Activated CD8-positive, alpha-beta memory T cell treated with anti-CD3 and anti-CD28 coated beads, Interleukin-2, amount 10 ng/mL, durations not matched to agents 7 days and 5 days (primary cell): ENCODE measurements around the gene RP2. TPM values are rescaled to one million over a fixed set of nuclear protein-coding genes. Genes with fewer than 3 reads are reported as not detected.
A peak's percentile ranks its signal among the peaks of the same experiment; 100 is the strongest.

Experiments used
- ATAC-seq: fragments of 150-1000 bp; cut with Tn5 transposase; one replicate; pipeline ENCODE4 v1.10.0; 2021; ENCODE audit warnings: moderate library complexity
- CTCF ChIA-PET: fragments of 350-600 bp; sonication (Branson Sonifier 250); formaldehyde crosslinking; loops from one replicate; lab custom pipeline; 2021; ENCODE audit warnings: antibody characterized with exemption; lab: Charles Lee
- DNase-seq: peaks from one replicate; pipeline ENCODE4 v3.0.0-alpha.2; 2020
- H3K27ac Mint-ChIP-seq: one replicate; pipeline ENCODE4 v1.8.0; 2021; ENCODE audit warnings: mild to moderate bottlenecking, mixed read lengths
- H3K27me3 Mint-ChIP-seq: one replicate; pipeline ENCODE4 v1.8.0; 2021; ENCODE audit warnings: mixed read lengths
- H3K36me3 Mint-ChIP-seq: one replicate; pipeline ENCODE4 v1.8.0; 2021; ENCODE audit warnings: mild to moderate bottlenecking, mixed read lengths
- H3K4me1 Mint-ChIP-seq: one replicate; pipeline ENCODE4 v1.8.0; 2021; ENCODE audit warnings: mixed read lengths
- H3K4me3 Mint-ChIP-seq: one replicate; pipeline ENCODE4 v1.8.0; 2021; ENCODE audit warnings: mild to moderate bottlenecking, moderate library complexity, mixed read lengths
- H3K9me3 Mint-ChIP-seq: one replicate; pipeline ENCODE4 v1.8.0; 2022; ENCODE audit warnings: low read depth, mixed read lengths
- total RNA-seq, 2 experiments: library from RNA; stranded (reverse); gene quantifications; one replicate each; pipeline ENCODE4 v1.2.3, GENCODE V29; 2021

Gene RP2
- total RNA-seq, result 10 to 100 TPM in 1 of 2 experiments, 1 to 10 TPM in 1; 9.6 to 11.3 TPM

GRCh38 chrX:46836701-46837557, at the start of gene RP2:
Gene RP2 (plus strand): TSS chrX:46837043. CDS start chrX:46837101, 58 bp downstream.
- DNase-seq, result peak; percentile 92
- Mint-ChIP-seq H3K36me3 (no peaks in the 10 kb centered on the region), H3K27me3 (no peaks in the 10 kb centered on the region), H3K4me1 (peaks cover 5% of the 10 kb centered on the region), H3K9me3 (no peaks in the 10 kb centered on the region), H3K27ac (peak within 1 kb of the TSS; percentile 94), H3K4me3 (peak within 1 kb of the TSS; percentile 97)
- CTCF ChIA-PET, result interaction anchor here (0.9 to 1.7 kb wide), 4 partner anchors 193 to 985 kb away, joined by 3 to 4 read pairs (median 4); partner anchors contain the start of genes NDUFB11 and RBM10
- ATAC-seq, result peak; percentile 99

- CTCF ChIA-PET, result no interaction called here
- H3K27ac Mint-ChIP-seq, result no peak overlapping the region
- no peaks in the 10 kb centered on the region for H3K36me3 Mint-ChIP-seq
- H3K27me3 Mint-ChIP-seq, result no peaks in the 10 kb centered on the region
- peaks cover 19% of the 10 kb centered on the region for H3K4me1 Mint-ChIP-seq
- no peak for ATAC-seq
- no peaks in the 10 kb centered on the region for H3K9me3 Mint-ChIP-seq
- H3K4me3 Mint-ChIP-seq, result no peak overlapping the region
- DNase-seq, result no peak
These were observed 47.9 kb upstream of the RP2 start for GRCh38 chrX:46788902-46789301.

- H3K36me3 Mint-ChIP-seq, result no peaks in the 10 kb centered on the region
- DNase-seq, result no peak
- peak; percentile 84 for ATAC-seq
- H3K27me3 Mint-ChIP-seq, result no peaks in the 10 kb centered on the region
- H3K27ac Mint-ChIP-seq, result peak overlapping the region; percentile 43
- CTCF ChIA-PET, result interaction anchor here (1.6 kb wide), 1 partner anchor 32 kb away, joined by 5 read pairs; no protein-coding TSS in a partner anchor
- no peak overlapping the region for H3K4me3 Mint-ChIP-seq
- no peaks in the 10 kb centered on the region for H3K9me3 Mint-ChIP-seq
- H3K4me1 Mint-ChIP-seq, result peaks cover 19% of the 10 kb centered on the region
These were observed 44.7 kb upstream of the RP2 start for GRCh38 chrX:46791927-46792809.

GRCh38 chrX:46792810-46793188, 44.0 kb upstream of the RP2 start:
- Mint-ChIP-seq H3K36me3 (no peaks in the 10 kb centered on the region), H3K9me3 (no peaks in the 10 kb centered on the region), H3K4me3 (no peak overlapping the region), H3K4me1 (peaks cover 19% of the 10 kb centered on the region), H3K27ac (peak overlapping the region; percentile 43), H3K27me3 (no peaks in the 10 kb centered on the region)
- CTCF ChIA-PET, result no interaction called here
- DNase-seq (no peak), ATAC-seq (no peak)

- Mint-ChIP-seq H3K27me3 (no peaks in the 10 kb centered on the region), H3K9me3 (no peaks in the 10 kb centered on the region), H3K4me3 (no peak overlapping the region), H3K4me1 (peaks cover 19% of the 10 kb centered on the region), H3K36me3 (no peaks in the 10 kb centered on the region), H3K27ac (no peak overlapping the region)
- CTCF ChIA-PET, result no interaction called here
- DNase-seq, result no peak
- no peak for ATAC-seq
These were observed 43.3 kb upstream of the RP2 start for GRCh38 chrX:46793386-46794143.

- ATAC-seq (peak; percentile 73), DNase-seq (peak; percentile 78)
- Mint-ChIP-seq H3K4me1 (peaks cover 18% of the 10 kb centered on the region), H3K27ac (no peak overlapping the region), H3K27me3 (no peaks in the 10 kb centered on the region), H3K4me3 (no peak overlapping the region), H3K36me3 (no peaks in the 10 kb centered on the region), H3K9me3 (no peaks in the 10 kb centered on the region)
- CTCF ChIA-PET, result interaction anchor here (0.6 to 1.8 kb wide), 9 partner anchors 14 to 388 kb away, joined by 3 to 15 read pairs (median 4); partner anchors contain the start of gene SLC9A7
These were observed 40.2 kb upstream of the RP2 start for GRCh38 chrX:46796574-46797191.

- ATAC-seq, result no peak
- Mint-ChIP-seq H3K36me3 (no peaks in the 10 kb centered on the region), H3K27ac (no peak overlapping the region), H3K4me1 (no peaks in the 10 kb centered on the region), H3K9me3 (no peaks in the 10 kb centered on the region), H3K27me3 (peaks cover 5% of the 10 kb centered on the region), H3K4me3 (no peak overlapping the region)
- no peak for DNase-seq
- CTCF ChIA-PET, result no interaction called here
These were observed 33.7 kb upstream of the RP2 start for GRCh38 chrX:46803140-46803539.

- H3K4me1 Mint-ChIP-seq, result no peaks in the 10 kb centered on the region
- no peaks in the 10 kb centered on the region for H3K36me3 Mint-ChIP-seq
- H3K4me3 Mint-ChIP-seq, result no peak overlapping the region
- no peaks in the 10 kb centered on the region for H3K9me3 Mint-ChIP-seq
- peaks cover 14% of the 10 kb centered on the region for H3K27me3 Mint-ChIP-seq
- CTCF ChIA-PET, result no interaction called here
- H3K27ac Mint-ChIP-seq, result no peak overlapping the region
- ATAC-seq (no peak), DNase-seq (no peak)
These were observed 31.6 kb upstream of the RP2 start for GRCh38 chrX:46805270-46805669.

- H3K27me3 Mint-ChIP-seq, result peaks cover 20% of the 10 kb centered on the region
- H3K27ac Mint-ChIP-seq, result no peak overlapping the region
- CTCF ChIA-PET, result no interaction called here
These were observed 25.7 kb upstream of the RP2 start for GRCh38 chrX:46811121-46811520.

GRCh38 chrX:46812445-46812844, 24.4 kb upstream of the RP2 start:
- Mint-ChIP-seq H3K4me1 (no peaks in the 10 kb centered on the region), H3K9me3 (no peaks in the 10 kb centered on the region), H3K36me3 (no peaks in the 10 kb centered on the region), H3K27ac (no peak overlapping the region), H3K27me3 (peaks cover 20% of the 10 kb centered on the region), H3K4me3 (no peak overlapping the region)
- CTCF ChIA-PET, result no interaction called here
- no peak for ATAC-seq
- DNase-seq, result no peak

More at GRCh38 chrX:46811121-46811520, 25.7 kb upstream of the RP2 start:
- Mint-ChIP-seq H3K9me3 (no peaks in the 10 kb centered on the region), H3K4me3 (no peak overlapping the region), H3K36me3 (no peaks in the 10 kb centered on the region), H3K4me1 (no peaks in the 10 kb centered on the region)
- ATAC-seq, result no peak
- DNase-seq, result no peak

- DNase-seq, result no peak
- Mint-ChIP-seq H3K9me3 (no peaks in the 10 kb centered on the region), H3K27ac (no peak overlapping the region), H3K27me3 (peaks cover 14% of the 10 kb centered on the region), H3K36me3 (no peaks in the 10 kb centered on the region), H3K4me3 (no peak overlapping the region), H3K4me1 (no peaks in the 10 kb centered on the region)
- ATAC-seq, result no peak
- CTCF ChIA-PET, result interaction anchor here (1.0 kb wide), 1 partner anchor 18 kb away, joined by 3 read pairs; no protein-coding TSS in a partner anchor
These were observed 21.9 kb upstream of the RP2 start for GRCh38 chrX:46814966-46815365.

GRCh38 chrX:46819136-46819535, 17.7 kb upstream of the RP2 start:
- H3K4me3 Mint-ChIP-seq, result no peak overlapping the region
- H3K9me3 Mint-ChIP-seq, result no peaks in the 10 kb centered on the region
- no peak for DNase-seq
- no peaks in the 10 kb centered on the region for H3K4me1 Mint-ChIP-seq
- ATAC-seq, result no peak
- no peak overlapping the region for H3K27ac Mint-ChIP-seq
- peaks cover 2% of the 10 kb centered on the region for H3K27me3 Mint-ChIP-seq
- H3K36me3 Mint-ChIP-seq, result peaks cover 1% of the 10 kb centered on the region
- CTCF ChIA-PET, result no interaction called here
